WERI-Rb-1 (cell line): ENCODE measurements around the gene GRIP1.

Source experiments
- DNase-seq: peaks from one replicate; pipeline ENCODE4 v3.0.0-alpha.2; 2020
- H3K27ac ChIP-seq: fragments of 250-450 bp; sonication (Bioruptor Pico); 2 replicates; pipeline ENCODE4 v1.5.1; 2020; ENCODE audit warnings: mild to moderate bottlenecking, moderate library complexity
- H3K27me3 ChIP-seq: fragments of 250-450 bp; sonication (Bioruptor Pico); 2 replicates; pipeline ENCODE4 v1.5.1; 2021; ENCODE audit warnings: mild to moderate bottlenecking, low read depth, moderate library complexity; ENCODE audit not compliant: insufficient read depth, severe bottlenecking
- H3K36me3 ChIP-seq: fragments of 250-450 bp; sonication (Bioruptor Pico); 2 replicates; pipeline ENCODE4 v1.5.1; 2020; ENCODE audit warnings: mild to moderate bottlenecking, moderate library complexity
- H3K4me3 ChIP-seq: 2 replicates; pipeline ENCODE4 v1.5.1; 2011; ENCODE audit warnings: low read depth, mild to moderate bottlenecking, control low read depth, low read length
- H3K9me3 ChIP-seq: fragments of 250-450 bp; sonication (Bioruptor Pico); 2 replicates; pipeline ENCODE4 v1.5.1; 2021; ENCODE audit warnings: mild to moderate bottlenecking, moderate library complexity; ENCODE audit not compliant: severe bottlenecking
- CTCF ChIP-seq: IDR thresholded peaks from 2 replicates; pipeline ENCODE4 v1.5.1; 2011; ENCODE audit warnings: low read depth, mild to moderate bottlenecking, control low read depth, inconsistent platforms, low read length

The GRIP1 gene

GRCh38 chr12:66367015-66367667 is 311.7 kb downstream of the GRIP1 start:
- no peak for DNase-seq
- TF ChIP-seq CTCF: no peak
- no peaks in the 10 kb centered on the region for H3K27me3 ChIP-seq
- H3K27ac ChIP-seq: no peak overlapping the region
- H3K9me3 ChIP-seq: no peaks in the 10 kb centered on the region
- H3K4me3 ChIP-seq: no peak overlapping the region
- no peaks in the 10 kb centered on the region; the same call in 1 of the 2 replicates for H3K36me3 ChIP-seq

- no peak for TF ChIP-seq CTCF
- no peak overlapping the region for H3K27ac ChIP-seq
- H3K4me3 ChIP-seq: no peak overlapping the region
- no peaks in the 10 kb centered on the region for H3K9me3 ChIP-seq
- H3K36me3 ChIP-seq: no peaks in the 10 kb centered on the region
- DNase-seq: no peak
- H3K27me3 ChIP-seq: no peaks in the 10 kb centered on the region
Observed at GRCh38 chr12:66365718-66366490, 313.0 kb downstream of the GRIP1 start.

GRCh38 chr12:66361703-66362102 is 317.2 kb downstream of the GRIP1 start:
- no peak for DNase-seq
- Histone ChIP-seq H3K4me3 (no peak overlapping the region), H3K27ac (no peak overlapping the region), H3K36me3 (no peaks in the 10 kb centered on the region), H3K27me3 (no peaks in the 10 kb centered on the region), H3K9me3 (no peaks in the 10 kb centered on the region)
- TF ChIP-seq CTCF: no peak

- DNase-seq: no peak
- Histone ChIP-seq H3K9me3 (no peaks in the 10 kb centered on the region), H3K36me3 (no peaks in the 10 kb centered on the region), H3K27ac (no peak overlapping the region), H3K27me3 (no peaks in the 10 kb centered on the region), H3K4me3 (no peak overlapping the region)
- TF ChIP-seq CTCF: no peak
Observed at GRCh38 chr12:66359300-66359699, 319.6 kb downstream of the GRIP1 start.

GRCh38 chr12:66354291-66354690 is 324.6 kb downstream of the GRIP1 start:
- Histone ChIP-seq H3K27me3 (no peaks in the 10 kb centered on the region), H3K9me3 (no peaks in the 10 kb centered on the region), H3K36me3 (peaks cover 13% of the 10 kb centered on the region), H3K4me3 (no peak overlapping the region), H3K27ac (no peak overlapping the region)
- no peak for DNase-seq
- no peak for TF ChIP-seq CTCF

- no peak for TF ChIP-seq CTCF
- Histone ChIP-seq H3K4me3 (no peak overlapping the region), H3K9me3 (no peaks in the 10 kb centered on the region), H3K27me3 (no peaks in the 10 kb centered on the region), H3K36me3 (peaks cover 20% of the 10 kb centered on the region), H3K27ac (no peak overlapping the region)
- DNase-seq: no peak
Observed at GRCh38 chr12:66352899-66353298, 326.0 kb downstream of the GRIP1 start.
